ENCODE results near the gene NUTM2E.
"Not testable (repeated sequence)": the region's sequence is repeated elsewhere in the genome, so short reads cannot be mapped to it uniquely, and the experiment has no call there.

GRCh38 chr10:79838441-79838840 is 11.9 kb downstream of the NUTM2E start:
- not testable (repeated sequence) for TF ChIP-seq EZH2phosphoT487 (IDR thresholded peaks at IDR 0.05; ENCODE audit: borderline replicate concordance, low read depth, low read length); CTCF (conservative IDR thresholded peaks at IDR 0.05; ENCODE audit: low read length)

Data from OCI-LY7 (cell line).